NB4 (cell line): ENCODE measurements around the gene P2RY12.

ENCODE experiments used
- CTCF ChIP-seq: IDR thresholded peaks from one replicate; pipeline ENCODE4 v1.5.1; 2012; ENCODE audit warnings: low read depth, low read length
- POLR2A ChIP-seq: IDR thresholded peaks from 2 replicates; pipeline ENCODE4 v1.6.1; 2011; ENCODE audit warnings: mild to moderate bottlenecking; ENCODE audit not compliant: insufficient read length; ENCODE audit errors: extremely low read depth

GRCh38 chr3:151297429-151297828 is 87.1 kb downstream of the P2RY12 start:
- no peak for TF ChIP-seq POLR2A
- TF ChIP-seq CTCF, result no peak
